Body of pancreas (tissue), 4 donors: ENCODE data around the gene DENND2D.

Experiments used
- POLR2A ChIP-seq, 3 donors: fragments of 450-650 bp; IDR thresholded peaks; one replicate each; pipeline ENCODE4 v1.6.1; 2016; ENCODE audit warnings: antibody characterized with exemption in 3 of 3, mild to moderate bottlenecking in 2 of 3
- TF ChIP-seq, protein P1 (sequence below), 7 experiments: fragments of 450-650 bp in 4 of 7; fragments of 200-600 bp in 3 of 7; sonication (generic) in 3 of 7; IDR thresholded peaks; one replicate each; pipeline ENCODE4 v1.5.1; 2016 to 2019; ENCODE audit warnings: antibody characterized with exemption in 7 of 7

DNA sequence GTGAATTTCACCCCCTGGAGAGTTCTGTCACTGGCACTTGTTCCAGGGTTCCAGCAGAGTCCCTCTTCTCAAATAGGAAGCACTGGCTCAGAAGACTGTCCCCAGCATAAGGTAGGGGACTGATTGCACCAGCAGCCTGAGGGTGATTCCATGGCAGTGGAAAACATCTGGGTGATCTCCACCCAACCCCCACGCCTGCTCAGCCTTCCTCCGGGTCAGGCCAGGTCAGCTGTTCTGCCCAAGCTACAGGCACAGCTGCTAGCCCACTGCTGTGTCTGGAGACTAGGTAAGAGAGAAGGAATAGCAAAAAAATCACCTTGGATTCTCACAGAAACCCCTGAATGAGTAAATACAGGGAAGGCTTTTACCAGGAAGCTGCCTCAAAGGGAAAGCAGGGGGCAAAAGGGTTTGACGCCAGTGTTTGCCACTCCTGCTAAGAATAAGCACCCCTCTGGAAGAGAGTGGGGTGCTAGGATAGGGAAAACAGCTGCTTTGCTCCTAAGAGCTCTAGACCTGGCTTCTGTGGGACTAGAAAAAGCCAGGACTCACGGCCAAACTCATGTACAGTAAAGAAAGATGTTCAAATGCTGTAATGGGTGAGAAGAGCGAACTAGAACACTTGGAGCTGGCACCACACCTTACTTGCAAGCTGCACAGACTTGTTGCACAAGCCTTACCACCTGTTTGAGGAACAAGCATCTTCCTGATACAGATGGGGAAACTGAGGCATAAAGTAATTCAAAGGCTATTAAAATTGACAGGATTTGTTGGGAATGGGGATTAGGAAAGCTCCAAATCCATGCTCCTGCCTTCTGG, 1.0 kb upstream of the DENND2D start:
- TF ChIP-seq, protein P1, sequence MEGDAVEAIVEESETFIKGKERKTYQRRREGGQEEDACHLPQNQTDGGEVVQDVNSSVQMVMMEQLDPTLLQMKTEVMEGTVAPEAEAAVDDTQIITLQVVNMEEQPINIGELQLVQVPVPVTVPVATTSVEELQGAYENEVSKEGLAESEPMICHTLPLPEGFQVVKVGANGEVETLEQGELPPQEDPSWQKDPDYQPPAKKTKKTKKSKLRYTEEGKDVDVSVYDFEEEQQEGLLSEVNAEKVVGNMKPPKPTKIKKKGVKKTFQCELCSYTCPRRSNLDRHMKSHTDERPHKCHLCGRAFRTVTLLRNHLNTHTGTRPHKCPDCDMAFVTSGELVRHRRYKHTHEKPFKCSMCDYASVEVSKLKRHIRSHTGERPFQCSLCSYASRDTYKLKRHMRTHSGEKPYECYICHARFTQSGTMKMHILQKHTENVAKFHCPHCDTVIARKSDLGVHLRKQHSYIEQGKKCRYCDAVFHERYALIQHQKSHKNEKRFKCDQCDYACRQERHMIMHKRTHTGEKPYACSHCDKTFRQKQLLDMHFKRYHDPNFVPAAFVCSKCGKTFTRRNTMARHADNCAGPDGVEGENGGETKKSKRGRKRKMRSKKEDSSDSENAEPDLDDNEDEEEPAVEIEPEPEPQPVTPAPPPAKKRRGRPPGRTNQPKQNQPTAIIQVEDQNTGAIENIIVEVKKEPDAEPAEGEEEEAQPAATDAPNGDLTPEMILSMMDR (IDR thresholded peaks at IDR 0.05): no peak
- no peak for TF ChIP-seq POLR2A (IDR thresholded peaks at IDR 0.05)
